Caki2 (cell line): Measurements from ENCODE around the gene IFNA2. TPM values are rescaled to one million over a fixed set of nuclear protein-coding genes. Genes with fewer than 3 reads are reported as not detected.
"Not testable (repeated sequence)": the region's sequence is repeated elsewhere in the genome, so short reads cannot be mapped to it uniquely, and the experiment has no call there.

ENCODE experiments used
- DNase-seq: peaks from one replicate; pipeline ENCODE4 v3.0.0-alpha.2; 2015; ENCODE audit warnings: low read depth
- in situ Hi-C: cut with HindIII; loops from 2 replicates; pipeline ENCODE4 v1.10.0; 2016; ENCODE audit warnings: low sequenced_read_pairs, low pct_unique_long_range_greater_than_20kb, mixed read lengths
- total RNA-seq: library from RNA; depleted of rRNA; stranded (reverse); fragments of >200 nt; shearing (Covaris generic); gene quantifications from 2 replicates; pipeline ENCODE4 v1.2.3, GENCODE V29; 2014; ENCODE audit warnings: low replicate concordance; rRNA removed

IFNA2 gene
- total RNA-seq, result not detected in 2 replicates

DNA sequence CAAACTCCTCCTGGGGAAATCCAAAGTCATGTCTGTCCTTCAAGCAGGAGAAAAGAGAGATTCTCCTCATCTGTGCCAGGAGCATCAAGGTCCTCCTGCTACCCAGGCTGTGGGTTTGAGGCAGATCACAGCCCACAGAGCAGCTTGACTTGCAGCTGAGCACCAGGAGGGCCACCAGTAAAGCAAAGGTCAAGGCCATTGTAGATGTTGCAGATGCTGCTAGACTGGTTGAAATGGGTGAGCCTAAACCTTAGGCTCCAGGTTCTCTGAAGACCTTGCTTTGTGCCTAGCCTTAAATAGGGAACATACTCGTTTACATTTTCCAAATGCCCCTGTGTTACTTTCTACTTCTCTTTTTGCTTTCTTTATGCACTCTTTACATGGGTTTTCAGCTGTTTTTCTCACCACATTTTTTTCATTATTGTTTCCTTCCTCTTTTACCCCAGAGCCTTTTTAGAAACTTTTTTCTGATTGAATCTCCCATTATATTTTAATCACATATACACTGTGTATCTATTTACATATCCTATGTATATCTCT is at the start of gene IFNA2:
TSS of gene IFNA2 (minus strand) at position 268 of the 540 bp plus-strand sequence. CDS start at position 199, 69 bp downstream.
- no peak for DNase-seq
- in situ Hi-C loops, result no loop called here

DNA sequence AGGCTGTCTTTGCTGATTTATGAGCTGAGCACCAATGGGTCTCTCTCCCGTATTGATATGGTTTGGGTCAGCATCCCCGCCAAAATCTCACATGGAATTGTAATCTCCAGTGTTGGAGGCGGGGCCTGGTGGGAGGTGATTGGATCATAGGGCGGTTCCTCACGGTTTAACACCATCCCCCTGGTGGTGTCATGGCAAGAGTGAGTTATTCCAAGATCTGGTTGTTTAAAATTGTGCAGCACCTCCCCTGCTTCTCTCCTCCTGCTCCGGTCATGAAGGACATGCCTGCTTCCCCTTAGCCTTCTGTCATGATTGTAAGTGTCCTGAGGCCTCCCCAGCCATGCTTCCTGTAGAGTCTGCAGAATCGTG is 49.8 kb upstream of the IFNA2 start:
- DNase-seq, in situ Hi-C loops: not testable (repeated sequence)

- in situ Hi-C loops, result no loop called here
- DNase-seq, result no peak
Measured at GRCh38 chr9:21434202-21435014, 49.2 kb upstream of the IFNA2 start.

- no peak for DNase-seq
- in situ Hi-C loops, result no loop called here
Measured at GRCh38 chr9:21432672-21433425, 47.7 kb upstream of the IFNA2 start.

DNA sequence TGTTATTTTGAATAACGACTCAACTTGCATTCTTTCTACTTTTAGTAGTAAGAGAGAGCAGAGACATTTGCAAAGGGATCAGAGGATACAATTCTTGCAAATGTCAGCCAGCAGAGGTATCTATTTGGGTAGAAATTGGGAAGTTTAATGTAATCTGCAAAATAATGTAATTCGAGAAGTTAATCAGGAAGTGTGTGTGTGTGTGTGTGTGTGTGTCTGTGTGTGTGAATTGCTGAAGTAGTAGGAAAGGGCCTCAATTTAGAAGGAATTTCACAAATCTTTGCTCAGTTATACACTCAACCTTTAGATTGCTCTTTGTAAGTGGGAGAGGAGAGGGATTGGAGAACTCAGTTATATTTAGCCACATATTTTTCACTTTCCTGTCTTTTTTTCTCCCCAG is 44.0 kb upstream of the IFNA2 start:
- in situ Hi-C loops, result no loop called here

DNA sequence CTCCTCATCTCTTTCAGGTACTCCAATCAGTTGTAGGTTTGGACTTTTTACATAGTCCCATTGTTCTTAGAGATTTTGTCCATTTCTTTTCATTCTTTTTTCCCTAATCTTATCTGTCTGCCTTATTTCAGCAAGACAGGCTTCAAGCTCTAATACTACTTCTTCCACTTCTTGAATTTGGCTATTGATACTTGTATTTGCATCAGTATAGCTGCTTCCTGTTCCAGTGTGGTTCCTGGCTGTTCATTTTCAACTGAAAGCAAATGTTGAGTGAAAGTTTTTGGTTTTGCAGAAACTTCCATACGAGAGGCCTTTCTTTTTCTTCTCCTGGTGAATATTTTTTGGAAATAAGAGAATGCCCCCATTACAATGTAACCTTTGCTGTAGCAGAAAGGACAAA is 43.0 kb upstream of the IFNA2 start:
- no peak for DNase-seq
- in situ Hi-C loops, result no loop called here

More for the DNA sequence above, 44.0 kb upstream of the IFNA2 start:
- no peak for DNase-seq

DNA sequence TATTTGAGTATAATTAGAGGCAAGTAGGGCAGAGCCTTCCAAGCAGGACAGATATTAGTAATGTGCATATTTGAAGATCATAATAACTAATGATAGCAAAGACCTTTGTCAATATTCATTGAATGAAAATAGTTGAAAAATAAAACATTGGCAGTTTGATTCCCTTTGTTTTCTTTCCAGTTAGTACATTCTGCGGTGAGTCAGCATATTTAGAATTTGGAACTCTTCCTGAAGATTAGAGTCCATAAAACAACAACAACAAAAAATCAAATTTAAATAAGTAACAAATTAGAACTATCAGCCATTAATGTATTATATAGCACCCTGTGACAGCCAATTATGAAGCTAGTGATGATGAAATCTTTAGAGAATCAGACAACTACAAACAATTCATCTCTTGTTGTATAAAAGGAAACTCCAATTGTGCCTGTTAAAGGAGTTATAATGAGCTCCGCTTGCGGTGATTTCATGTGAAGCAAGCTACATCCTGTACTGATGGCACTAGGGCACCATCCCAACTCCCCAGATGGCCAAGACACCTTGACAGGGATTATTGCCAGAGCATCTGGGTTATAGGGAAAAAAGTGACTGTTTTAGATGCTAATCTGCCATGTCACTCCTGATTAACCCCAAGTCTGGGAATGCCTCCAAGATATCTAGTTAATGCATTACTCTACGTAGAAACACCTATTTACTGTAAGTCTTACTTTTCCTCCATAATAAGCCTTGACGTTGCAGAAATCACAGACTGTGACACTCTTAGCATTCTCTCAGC is 30.5 kb upstream of the IFNA2 start:
- in situ Hi-C loops, result no loop called here
- peak; percentile 78 for DNase-seq

GRCh38 chr9:21414220-21414940 is 29.2 kb upstream of the IFNA2 start:
- in situ Hi-C loops, result no loop called here
- no peak for DNase-seq

- in situ Hi-C loops, result no loop called here
Measured at GRCh38 chr9:21413624-21414023, 28.4 kb upstream of the IFNA2 start.

DNA sequence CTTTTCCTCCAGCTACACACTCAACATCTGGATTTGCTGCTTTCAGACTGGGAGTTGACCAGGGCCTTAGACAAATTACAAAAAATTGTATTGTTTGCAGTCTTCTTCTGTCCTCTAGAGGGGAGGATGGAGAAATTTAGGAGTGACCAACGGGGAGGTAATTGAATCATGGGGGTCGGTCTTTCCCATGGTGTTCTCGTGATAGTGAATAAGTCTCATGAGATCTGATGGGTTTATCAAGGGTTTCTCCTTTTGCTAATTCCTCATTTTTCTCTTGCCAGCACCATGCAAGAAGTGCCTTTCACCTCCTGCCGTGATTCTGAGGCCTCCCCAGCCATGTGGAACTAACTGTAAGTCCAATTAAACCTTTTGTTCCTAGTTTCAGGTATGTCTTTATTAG is 28.0 kb upstream of the IFNA2 start:
- in situ Hi-C loops, result no loop called here
- no peak for DNase-seq

More at GRCh38 chr9:21413624-21414023, 28.4 kb upstream of the IFNA2 start:
- DNase-seq, result no peak

DNA sequence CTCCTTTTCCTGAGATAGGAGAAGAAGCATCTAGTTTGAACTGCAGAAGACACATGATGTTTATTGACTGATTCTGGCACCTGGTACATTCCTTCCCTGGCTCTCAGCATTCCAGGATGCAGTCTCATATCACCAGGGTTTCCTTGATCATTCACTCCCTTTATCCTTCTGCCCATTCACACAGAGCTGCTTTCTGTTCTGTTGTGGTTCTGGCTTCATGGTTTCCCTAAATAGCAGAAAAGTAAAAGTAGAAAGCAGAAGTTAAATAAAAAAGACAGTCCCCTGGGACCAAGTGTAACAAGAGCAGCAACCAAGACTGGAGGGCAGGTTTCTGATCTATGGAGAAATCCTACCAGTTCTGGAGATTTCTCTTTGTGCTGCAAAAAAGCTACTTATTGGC is 26.9 kb upstream of the IFNA2 start:
- in situ Hi-C loops, result no loop called here
- DNase-seq, result no peak

DNA sequence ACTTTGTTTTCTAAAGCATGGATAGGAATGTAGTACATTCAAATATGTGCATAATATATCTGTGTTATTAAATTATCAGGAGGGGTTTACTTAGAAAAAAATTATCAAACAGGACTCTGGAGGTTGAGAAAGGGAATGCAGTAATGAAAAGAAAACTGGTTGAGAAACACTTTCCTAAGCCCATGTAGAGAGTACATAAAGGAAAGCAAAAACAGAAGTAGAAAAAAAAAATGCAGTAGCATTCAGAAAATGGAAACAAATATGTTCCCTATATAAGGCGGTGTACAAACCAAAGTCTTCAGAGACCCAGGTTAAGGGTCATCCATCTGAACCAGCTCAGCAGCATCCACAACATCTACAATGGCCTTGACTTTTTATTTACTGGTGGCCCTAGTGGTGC is 23.6 kb upstream of the IFNA2 start, which contains the start of gene IFNA8:
TSS of gene IFNA8 (plus strand) at position 301 of the 400 bp plus-strand sequence. CDS start at position 361, 60 bp downstream.
- in situ Hi-C loops, result no loop called here
- no peak for DNase-seq

DNA sequence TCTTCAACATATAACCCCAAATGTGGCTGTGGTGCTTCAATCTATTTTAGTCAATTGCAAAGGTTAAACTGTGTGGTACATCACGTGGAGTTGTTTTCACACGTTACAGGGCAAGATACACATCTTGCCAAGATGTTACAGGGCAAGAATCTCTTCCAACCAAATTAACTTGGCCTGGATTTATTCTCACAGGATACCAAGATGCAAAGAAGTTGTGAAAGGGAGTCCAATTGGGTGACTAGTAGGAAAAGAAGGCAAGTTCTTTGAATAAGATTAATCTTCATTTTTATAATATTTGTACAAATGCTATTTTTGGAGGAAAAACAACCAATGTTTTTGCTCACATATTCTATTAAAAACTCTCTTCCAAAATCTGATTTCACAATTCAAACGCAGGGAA is 18.9 kb upstream of the IFNA2 start:
- in situ Hi-C loops, result no loop called here

DNA sequence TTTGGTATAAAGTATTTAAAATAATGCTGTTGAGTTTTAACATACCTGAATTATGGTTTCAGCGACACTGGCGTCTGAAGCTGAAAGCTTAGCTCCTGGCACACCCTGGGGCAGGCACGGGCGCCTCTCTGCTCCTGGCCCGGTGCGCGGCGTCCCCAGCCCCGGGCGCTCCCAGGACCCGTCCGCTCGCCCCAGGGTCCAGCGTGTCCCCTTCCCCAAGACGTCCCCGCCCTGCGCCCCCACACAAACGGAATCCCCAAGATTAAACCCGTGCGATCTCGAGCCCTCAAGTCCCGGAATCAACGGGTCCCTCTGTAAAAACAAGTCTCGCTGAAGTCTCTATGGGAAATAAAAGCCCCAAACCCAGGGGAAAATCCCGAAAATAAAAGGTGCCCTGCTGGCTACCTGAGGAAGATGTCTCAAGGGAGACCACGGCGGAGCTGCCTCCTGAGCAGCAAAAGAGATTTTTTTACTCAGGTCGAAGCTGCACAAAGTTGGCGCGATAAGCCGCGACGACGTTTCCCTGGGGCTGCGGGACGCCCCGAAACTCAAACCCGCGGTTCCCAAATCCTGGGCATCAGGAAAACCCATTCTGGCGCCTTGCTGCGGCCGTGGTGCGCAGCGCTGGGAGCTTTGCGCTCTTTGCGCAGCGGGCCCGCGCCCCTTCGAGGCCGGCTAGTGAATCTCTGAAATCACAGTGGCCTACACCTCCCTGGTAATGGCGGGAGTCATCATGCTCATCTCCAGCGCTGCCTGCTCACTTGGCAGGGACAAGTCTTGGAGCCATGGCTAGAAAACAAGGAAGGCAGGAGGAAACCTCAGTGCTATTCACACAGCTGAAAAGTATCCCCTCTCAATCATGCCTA is 17.4 kb upstream of the IFNA2 start:
- in situ Hi-C loops, result no loop called here
- no peak for DNase-seq

More for the DNA sequence above, 18.9 kb upstream of the IFNA2 start:
- no peak for DNase-seq

- DNase-seq, result no peak
- in situ Hi-C loops, result no loop called here
Measured at GRCh38 chr9:21399956-21400355, 14.8 kb upstream of the IFNA2 start.

GRCh38 chr9:21398955-21399489 is 13.8 kb upstream of the IFNA2 start:
- DNase-seq, result no peak
- in situ Hi-C loops, result no loop called here
